ENCODE measurements around the gene KCNQ4.
A peak's percentile ranks its signal among the peaks of the same experiment; 100 is the strongest.

The KCNQ4 gene

DNA sequence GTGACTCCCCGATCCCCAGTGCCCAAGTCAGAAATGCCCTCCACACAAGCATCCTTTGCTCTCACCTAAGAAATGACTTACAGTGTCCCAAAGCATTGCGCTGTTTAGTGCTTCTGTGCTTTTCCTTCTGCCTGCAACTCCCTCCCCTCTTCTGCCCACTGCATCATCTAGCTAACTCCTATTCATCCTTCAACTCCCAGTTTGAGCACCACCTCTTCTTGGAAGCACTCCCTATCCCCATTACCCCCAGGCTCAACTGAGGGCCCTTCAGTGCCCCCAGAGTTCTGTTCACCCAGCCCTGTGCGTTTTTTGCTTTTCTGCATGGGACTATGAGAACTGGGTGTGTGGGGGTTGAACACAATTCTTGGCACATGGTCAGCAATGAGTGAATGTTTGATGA is 10.0 kb downstream of the KCNQ4 start:
- ChIA-PET POLR2A (no interaction called here), CTCF (interaction anchor here (1.1 kb wide), 1 partner anchor 19 kb away, joined by 4 read pairs; no protein-coding TSS in a partner anchor)
- no peak for DNase-seq (ENCODE audit: extremely low spot score)
- TF ChIP-seq ZNF384 (IDR thresholded peaks at IDR 0.05): no peak
- no peak for TF ChIP-seq LEF1 (IDR thresholded peaks at IDR 0.05; ENCODE audit: borderline replicate concordance)
- TF ChIP-seq FOXA1 (IDR thresholded peaks at IDR 0.05): no peak
- no peak for TF ChIP-seq TARDBP (IDR thresholded peaks at IDR 0.05)
- TF ChIP-seq L3MBTL2 (conservative IDR thresholded peaks at IDR 0.05): no peak
- no peak for TF ChIP-seq SP1 (IDR thresholded peaks at IDR 0.05)
- TF ChIP-seq, protein P1, sequence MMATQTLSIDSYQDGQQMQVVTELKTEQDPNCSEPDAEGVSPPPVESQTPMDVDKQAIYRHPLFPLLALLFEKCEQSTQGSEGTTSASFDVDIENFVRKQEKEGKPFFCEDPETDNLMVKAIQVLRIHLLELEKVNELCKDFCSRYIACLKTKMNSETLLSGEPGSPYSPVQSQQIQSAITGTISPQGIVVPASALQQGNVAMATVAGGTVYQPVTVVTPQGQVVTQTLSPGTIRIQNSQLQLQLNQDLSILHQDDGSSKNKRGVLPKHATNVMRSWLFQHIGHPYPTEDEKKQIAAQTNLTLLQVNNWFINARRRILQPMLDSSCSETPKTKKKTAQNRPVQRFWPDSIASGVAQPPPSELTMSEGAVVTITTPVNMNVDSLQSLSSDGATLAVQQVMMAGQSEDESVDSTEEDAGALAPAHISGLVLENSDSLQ (IDR thresholded peaks at IDR 0.05): no peak
- TF ChIP-seq FOXK2 (IDR thresholded peaks at IDR 0.05): no peak
- TF ChIP-seq BHLHE40 (IDR thresholded peaks at IDR 0.05; ENCODE audit: borderline replicate concordance): no peak
- no peak for TF ChIP-seq ARNT (IDR thresholded peaks at IDR 0.05)
- no peak for TF ChIP-seq HDGF (IDR thresholded peaks at IDR 0.05; ENCODE audit: borderline replicate concordance)
- TF ChIP-seq SUZ12 (IDR thresholded peaks at IDR 0.05): no peak
- TF ChIP-seq FOXM1 (IDR thresholded peaks at IDR 0.05; ENCODE audit: borderline replicate concordance): no peak
- no peak for TF ChIP-seq CTBP1 (IDR thresholded peaks at IDR 0.05; ENCODE audit: borderline replicate concordance)
- no peak for TF ChIP-seq NFRKB (IDR thresholded peaks at IDR 0.05)
- no peak for TF ChIP-seq ELF4 (IDR thresholded peaks at IDR 0.05)

- no peak for TF ChIP-seq FOXK2 (IDR thresholded peaks at IDR 0.05)
- TF ChIP-seq, protein P1 (IDR thresholded peaks at IDR 0.05): peak; percentile 78; the same call in 1 of the 2 replicates
- no peak for DNase-seq (ENCODE audit: extremely low spot score)
- CTCF ChIA-PET: interaction anchor here (2.1 kb wide), 1 partner anchor 20 kb away, joined by 11 read pairs; no protein-coding TSS in a partner anchor
- POLR2A ChIA-PET: no interaction called here
Observed at GRCh38 chr1:40794048-40794447, 10.5 kb downstream of the KCNQ4 start.

DNA sequence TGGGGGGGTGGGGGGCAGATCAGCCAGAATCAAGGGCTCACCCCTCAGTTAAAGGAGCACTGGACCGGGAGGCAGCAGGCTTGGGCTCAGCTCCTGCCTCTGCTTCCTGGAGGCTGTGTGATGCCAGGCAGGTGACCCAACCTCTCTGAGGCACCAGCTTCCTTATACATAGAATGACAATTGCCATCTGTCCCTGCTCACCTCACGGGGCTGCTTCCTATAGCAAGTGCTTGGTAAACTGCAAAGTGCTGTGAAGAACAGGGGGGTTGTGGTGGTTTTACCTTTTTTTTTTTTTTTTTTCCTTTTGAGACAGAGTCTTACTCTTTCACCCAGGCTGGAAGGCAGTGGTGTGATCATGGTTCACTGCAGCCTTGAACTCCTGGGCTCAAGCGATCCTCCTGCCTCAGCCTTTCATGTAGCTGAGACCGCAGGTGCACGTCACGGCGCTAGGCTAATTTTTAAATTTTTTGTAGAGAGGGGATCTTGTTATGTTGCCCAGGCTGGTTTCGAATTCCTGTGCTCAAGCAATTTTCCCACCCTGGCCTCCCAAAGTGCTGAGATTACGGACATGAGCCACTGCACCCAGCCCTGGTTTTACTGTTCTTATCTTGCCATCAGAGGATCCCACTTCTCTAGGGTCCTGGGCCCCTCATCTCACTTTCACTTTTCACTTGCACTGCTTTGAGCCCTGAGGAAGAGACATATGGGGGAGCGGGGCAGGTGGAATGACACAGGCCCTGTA is 11.6 kb downstream of the KCNQ4 start:
- TF ChIP-seq ZNF384 (IDR thresholded peaks at IDR 0.05) (no peak), ELF4 (IDR thresholded peaks at IDR 0.05) (no peak), SP1 (IDR thresholded peaks at IDR 0.05) (no peak), SUZ12 (IDR thresholded peaks at IDR 0.05) (no peak), CTBP1 (IDR thresholded peaks at IDR 0.05; ENCODE audit: borderline replicate concordance) (no peak)
- no peak for DNase-seq (ENCODE audit: extremely low spot score)
- POLR2A ChIA-PET: interaction anchor here (1.2 kb wide), 1 partner anchor 13 kb away, joined by 3 read pairs; no protein-coding TSS in a partner anchor
- CTCF ChIA-PET: interaction anchor here (2.1 kb wide), 1 partner anchor 21 kb away, joined by 11 read pairs; no protein-coding TSS in a partner anchor

DNA sequence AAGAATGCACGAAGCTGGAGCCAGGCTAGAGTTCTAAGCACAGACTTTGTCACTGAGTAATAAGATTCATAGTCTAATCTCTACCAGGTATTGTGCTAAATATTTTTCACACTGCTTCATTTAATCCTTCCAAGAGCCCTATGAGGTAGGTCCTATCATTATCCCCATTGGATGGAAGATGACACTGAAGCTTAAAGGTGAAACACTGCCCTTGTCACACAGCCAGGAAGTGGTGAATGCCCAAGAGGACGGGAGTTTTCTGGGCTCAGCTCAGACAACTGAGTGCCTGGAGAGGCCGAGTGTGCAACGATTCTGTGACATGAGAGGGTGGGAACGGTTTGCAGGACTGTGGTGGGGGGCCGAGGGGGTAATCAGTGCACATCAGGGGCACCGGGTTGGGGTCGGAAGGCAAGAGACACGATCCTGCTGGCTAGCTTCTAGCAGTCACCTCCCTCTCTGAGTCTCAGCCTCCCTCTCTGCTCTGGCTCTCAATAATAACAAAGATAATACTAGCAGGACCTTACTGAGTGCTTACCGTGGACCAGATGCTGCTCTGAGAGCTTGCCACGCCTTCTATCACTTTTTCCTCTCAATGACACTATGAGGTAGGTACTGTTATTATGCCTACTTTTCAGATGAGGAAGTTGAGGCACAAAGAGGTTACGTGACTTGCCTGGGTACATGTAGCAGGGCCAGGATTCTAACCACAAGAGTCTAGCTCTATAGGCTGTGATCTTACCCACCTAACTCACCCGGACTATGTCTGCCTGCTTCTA is 12.4 kb downstream of the KCNQ4 start:
- POLR2A ChIA-PET: interaction anchor here (1.1 to 1.2 kb wide), 2 partner anchors 14 to 105 kb away, joined by 3 read pairs; partner anchors contain the start of gene NFYC
- TF ChIP-seq FOXM1 (IDR thresholded peaks at IDR 0.05; ENCODE audit: borderline replicate concordance): no peak
- TF ChIP-seq SP1 (IDR thresholded peaks at IDR 0.05): no peak
- TF ChIP-seq LEF1 (IDR thresholded peaks at IDR 0.05; ENCODE audit: borderline replicate concordance): no peak
- TF ChIP-seq ARNT (IDR thresholded peaks at IDR 0.05): no peak
- TF ChIP-seq, protein P1 (IDR thresholded peaks at IDR 0.05): no peak
- no peak for TF ChIP-seq FOXA1 (IDR thresholded peaks at IDR 0.05)
- TF ChIP-seq HDGF (IDR thresholded peaks at IDR 0.05; ENCODE audit: borderline replicate concordance): no peak
- no peak for TF ChIP-seq ZNF384 (IDR thresholded peaks at IDR 0.05)
- TF ChIP-seq SUZ12 (IDR thresholded peaks at IDR 0.05): no peak
- no peak for TF ChIP-seq TARDBP (IDR thresholded peaks at IDR 0.05)
- TF ChIP-seq FOXK2 (IDR thresholded peaks at IDR 0.05): no peak
- no peak for DNase-seq (ENCODE audit: extremely low spot score)
- CTCF ChIA-PET: interaction anchor here (2.1 kb wide), 1 partner anchor 22 kb away, joined by 11 read pairs; no protein-coding TSS in a partner anchor

DNA sequence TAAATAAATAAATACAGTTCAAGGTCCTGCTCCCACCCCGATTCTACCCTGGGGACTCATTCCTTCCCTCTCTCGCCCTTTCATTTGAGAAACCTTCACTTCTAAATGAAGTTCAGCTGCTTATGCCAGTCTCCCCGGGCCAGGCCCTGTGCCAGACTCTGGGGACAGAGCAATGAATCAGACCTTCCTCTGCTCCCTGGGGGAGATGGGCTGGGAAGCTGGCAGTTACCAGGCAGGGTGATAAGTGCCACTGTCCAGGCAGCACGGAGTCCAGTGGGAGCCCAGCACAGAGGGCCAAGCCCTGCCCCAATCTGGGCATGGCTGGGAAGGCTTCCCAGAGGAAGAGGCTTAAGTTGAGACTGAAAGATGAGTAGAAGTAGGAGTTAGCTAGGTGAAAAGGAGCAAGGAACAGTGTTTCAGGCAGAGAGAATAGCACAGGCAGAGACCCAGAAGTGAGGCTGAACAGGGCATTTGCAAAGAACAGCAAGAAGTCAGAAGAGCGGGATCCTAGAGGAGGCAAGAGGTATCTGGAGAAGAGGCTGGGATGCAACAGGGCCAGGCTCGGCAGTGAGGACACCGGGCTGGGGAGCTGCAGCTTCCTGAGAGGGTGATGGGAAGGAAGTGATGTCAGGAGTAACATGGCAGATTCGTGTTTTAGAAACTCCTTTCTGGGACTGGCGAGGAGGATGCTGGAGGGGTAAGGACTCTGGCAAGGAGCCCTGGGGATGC is 13.5 kb downstream of the KCNQ4 start:
- TF ChIP-seq FOXK2 (IDR thresholded peaks at IDR 0.05) (no peak), SP1 (IDR thresholded peaks at IDR 0.05) (no peak)
- CTCF ChIA-PET: interaction anchor here (0.6 kb wide), 1 partner anchor 207 kb away, joined by 3 read pairs; no protein-coding TSS in a partner anchor
- no peak for DNase-seq (ENCODE audit: extremely low spot score)
- POLR2A ChIA-PET: interaction anchor here (0.8 to 1.1 kb wide), 2 partner anchors 106 kb away, joined by 3 read pairs; partner anchors contain the start of gene NFYC

DNA sequence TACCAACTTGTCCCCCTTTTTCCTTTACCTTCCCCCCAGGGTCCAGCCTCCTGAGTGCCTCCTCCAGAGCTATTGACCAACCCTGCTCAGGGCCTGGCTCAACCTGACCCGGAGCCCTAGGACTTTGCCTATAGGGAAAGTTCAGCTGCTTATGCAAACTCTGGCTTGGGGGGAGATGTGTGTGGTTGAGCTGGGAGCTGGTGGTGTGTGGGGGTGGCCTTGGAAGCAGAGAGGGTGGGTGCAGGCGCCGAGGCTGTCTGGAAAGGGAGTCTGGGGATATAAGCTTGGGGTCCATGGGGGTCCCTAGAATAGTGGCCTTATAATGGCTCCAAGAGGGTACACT is 14.1 kb downstream of the KCNQ4 start:
- no peak for TF ChIP-seq SP1 (IDR thresholded peaks at IDR 0.05)
- no peak for TF ChIP-seq FOXA1 (IDR thresholded peaks at IDR 0.05)
- TF ChIP-seq LEF1 (IDR thresholded peaks at IDR 0.05; ENCODE audit: borderline replicate concordance): no peak
- no peak for TF ChIP-seq BHLHE40 (IDR thresholded peaks at IDR 0.05; ENCODE audit: borderline replicate concordance)
- no peak for TF ChIP-seq SUZ12 (IDR thresholded peaks at IDR 0.05)
- TF ChIP-seq TARDBP (IDR thresholded peaks at IDR 0.05): no peak
- TF ChIP-seq, protein P1 (IDR thresholded peaks at IDR 0.05): no peak
- TF ChIP-seq ZNF384 (IDR thresholded peaks at IDR 0.05): no peak
- TF ChIP-seq CTBP1 (IDR thresholded peaks at IDR 0.05; ENCODE audit: borderline replicate concordance): no peak
- no peak for TF ChIP-seq FOXM1 (IDR thresholded peaks at IDR 0.05; ENCODE audit: borderline replicate concordance)
- no peak for TF ChIP-seq HDGF (IDR thresholded peaks at IDR 0.05; ENCODE audit: borderline replicate concordance)
- TF ChIP-seq FOXK2 (IDR thresholded peaks at IDR 0.05): no peak
- TF ChIP-seq NFRKB (IDR thresholded peaks at IDR 0.05): no peak
- TF ChIP-seq ELF4 (IDR thresholded peaks at IDR 0.05): no peak
- TF ChIP-seq ARNT (IDR thresholded peaks at IDR 0.05): no peak
- no peak for TF ChIP-seq L3MBTL2 (conservative IDR thresholded peaks at IDR 0.05)
- DNase-seq (ENCODE audit: extremely low spot score): no peak
- POLR2A ChIA-PET: interaction anchor here (0.8 kb wide), 1 partner anchor 106 kb away, joined by 3 read pairs; the partner anchor contains the start of gene NFYC
- CTCF ChIA-PET: interaction anchor here (0.6 kb wide), 1 partner anchor 208 kb away, joined by 3 read pairs; no protein-coding TSS in a partner anchor

Data from HEK293T (cell line).